Caco-2 (cell line): Measurements from ENCODE around the gene AGXT2. TPM values are rescaled to one million over a fixed set of nuclear protein-coding genes. Genes with fewer than 3 reads are reported as not detected.

Experiments used
- BruUV-seq: library from RNA; stranded (reverse); fragments of 400-500 nt; replicated peaks from 2 replicates; lab custom pipeline; 2021; lab: Mats Ljungman, UMichigan
- CTCF ChIA-PET: fragments of 300-600 bp; sonication (Branson Sonifier 250); formaldehyde crosslinking; loops from one replicate; lab custom pipeline; 2022; ENCODE audit warnings: antibody characterized with exemption; lab: Charles Lee
- POLR2A ChIA-PET: fragments of 300-600 bp; sonication (Branson Sonifier 250); formaldehyde crosslinking; loops from one replicate; lab custom pipeline; 2022; ENCODE audit warnings: antibody characterized with exemption; lab: Charles Lee
- DNase-seq, 2 experiments: peaks; one replicate each; pipeline versions ENCODE4 v3.0.0 to v3.0.0-alpha.2; 2020 to 2022
- H3K27me3 ChIP-seq: replicated peaks from 2 replicates; pipeline ENCODE4 v1.6.0; 2011; ENCODE audit warnings: low read length; ENCODE audit not compliant: control insufficient read depth, insufficient read depth
- H3K36me3 ChIP-seq: 2 replicates; pipeline ENCODE4 v1.5.1; 2011; ENCODE audit warnings: low read length; ENCODE audit not compliant: control insufficient read depth, insufficient read depth
- H3K4me1 ChIP-seq: fragments of 250-450 bp; sonication (Bioruptor Pico); 2 replicates; pipeline ENCODE4 v1.5.1; 2020; ENCODE audit warnings: mild to moderate bottlenecking
- H3K4me3 ChIP-seq: 2 replicates; pipeline ENCODE4 v1.5.1; 2011; ENCODE audit warnings: low read depth, mild to moderate bottlenecking, control low read depth, low read length
- H3K9me3 ChIP-seq: fragments of 250-450 bp; sonication (Bioruptor Pico); 2 replicates; pipeline ENCODE4 v1.5.1; 2020; ENCODE audit warnings: mild to moderate bottlenecking, moderate library complexity
- H3K27ac Mint-ChIP-seq: one replicate; pipeline ENCODE4 v1.8.0; 2022; ENCODE audit warnings: mixed read lengths; ENCODE audit not compliant: unreplicated experiment
- H3K27me3 Mint-ChIP-seq: one replicate; pipeline ENCODE4 v1.8.0; 2022; ENCODE audit warnings: mixed read lengths; ENCODE audit not compliant: insufficient read depth, unreplicated experiment
- H3K36me3 Mint-ChIP-seq: one replicate; pipeline ENCODE4 v1.8.0; 2022; ENCODE audit warnings: mild to moderate bottlenecking, mixed read lengths; ENCODE audit not compliant: insufficient read depth, unreplicated experiment
- H3K4me1 Mint-ChIP-seq: one replicate; pipeline ENCODE4 v1.8.0; 2022; ENCODE audit warnings: low read depth, mixed read lengths; ENCODE audit not compliant: unreplicated experiment
- H3K4me3 Mint-ChIP-seq: one replicate; pipeline ENCODE4 v1.8.0; 2022; ENCODE audit warnings: mild to moderate bottlenecking, moderate library complexity, mixed read lengths; ENCODE audit not compliant: unreplicated experiment
- H3K9me3 Mint-ChIP-seq: one replicate; pipeline ENCODE4 v1.8.0; 2022; ENCODE audit warnings: mixed read lengths; ENCODE audit not compliant: unreplicated experiment
- intact Hi-C: fragments of 100-400 bp; cut with micrococcal nuclease; formaldehyde crosslinking; loops from one replicate; pipeline ENCODE4 v1.10.0; 2022; ENCODE audit not compliant: unreplicated experiment
- total RNA-seq: library from RNA; stranded (reverse); gene quantifications from 2 replicates; pipeline ENCODE4 v1.2.3, GENCODE V29; 2022
- TF ChIP-seq, protein P1 (sequence below), 2 experiments: fragments of 200-600 bp in 1 of 2; IDR thresholded peaks; 1 replicate in 1 of 2; 2 replicates in 1 of 2; pipeline versions ENCODE4 v1.5.1 to v1.8.0; 2011 to 2022; ENCODE audit warnings: antibody characterized with exemption in 1 of 2, control low read depth in 1 of 2, inconsistent platforms in 1 of 2, low read depth in 1 of 2, low read length in 1 of 2, mild to moderate bottlenecking in 1 of 2, moderate library complexity in 1 of 2; ENCODE audit not compliant: insufficient read depth in 1 of 2, severe bottlenecking in 1 of 2, unreplicated experiment in 1 of 2

The AGXT2 gene
- total RNA-seq, 1 experiment from 2014 or later, result not detected

GRCh38 chr5:34959323-34959722, 88.4 kb downstream of the AGXT2 start:
- DNase-seq, result no peak
- no peaks in the 10 kb centered on the region for H3K27me3 Mint-ChIP-seq
- Histone ChIP-seq H3K27me3 (no peaks in the 10 kb centered on the region), H3K4me1 (0 out of 2 replicates have a peak, but pooled peaks cover 3% of the 10 kb centered on the region), H3K9me3 (no peaks in the 10 kb centered on the region), H3K4me3 (no peak overlapping the region), H3K36me3 (no peaks in the 10 kb centered on the region)
- POLR2A ChIA-PET, result no interaction called here
- peaks cover 27% of the 10 kb centered on the region for H3K36me3 Mint-ChIP-seq
- no peak overlapping the region for H3K27ac Mint-ChIP-seq
- no peaks in the 10 kb centered on the region for H3K9me3 Mint-ChIP-seq
- CTCF ChIA-PET, result interaction anchor here (0.7 kb wide), 1 partner anchor 44 kb away, joined by 3 read pairs; no protein-coding TSS in a partner anchor
- TF ChIP-seq, protein P1, sequence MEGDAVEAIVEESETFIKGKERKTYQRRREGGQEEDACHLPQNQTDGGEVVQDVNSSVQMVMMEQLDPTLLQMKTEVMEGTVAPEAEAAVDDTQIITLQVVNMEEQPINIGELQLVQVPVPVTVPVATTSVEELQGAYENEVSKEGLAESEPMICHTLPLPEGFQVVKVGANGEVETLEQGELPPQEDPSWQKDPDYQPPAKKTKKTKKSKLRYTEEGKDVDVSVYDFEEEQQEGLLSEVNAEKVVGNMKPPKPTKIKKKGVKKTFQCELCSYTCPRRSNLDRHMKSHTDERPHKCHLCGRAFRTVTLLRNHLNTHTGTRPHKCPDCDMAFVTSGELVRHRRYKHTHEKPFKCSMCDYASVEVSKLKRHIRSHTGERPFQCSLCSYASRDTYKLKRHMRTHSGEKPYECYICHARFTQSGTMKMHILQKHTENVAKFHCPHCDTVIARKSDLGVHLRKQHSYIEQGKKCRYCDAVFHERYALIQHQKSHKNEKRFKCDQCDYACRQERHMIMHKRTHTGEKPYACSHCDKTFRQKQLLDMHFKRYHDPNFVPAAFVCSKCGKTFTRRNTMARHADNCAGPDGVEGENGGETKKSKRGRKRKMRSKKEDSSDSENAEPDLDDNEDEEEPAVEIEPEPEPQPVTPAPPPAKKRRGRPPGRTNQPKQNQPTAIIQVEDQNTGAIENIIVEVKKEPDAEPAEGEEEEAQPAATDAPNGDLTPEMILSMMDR (IDR thresholded peaks at IDR 0.05; ENCODE audit: insufficient read depth in 1 of 2, low read depth in 1 of 2, low read length in 1 of 2, severe bottlenecking in 1 of 2, unreplicated experiment in 1 of 2), result no peak
- no peak overlapping the region for H3K4me3 Mint-ChIP-seq
- H3K4me1 Mint-ChIP-seq, result no peaks in the 10 kb centered on the region
- intact Hi-C loops, result no loop called here
- BruUV-seq, result no TSS peak

DNA sequence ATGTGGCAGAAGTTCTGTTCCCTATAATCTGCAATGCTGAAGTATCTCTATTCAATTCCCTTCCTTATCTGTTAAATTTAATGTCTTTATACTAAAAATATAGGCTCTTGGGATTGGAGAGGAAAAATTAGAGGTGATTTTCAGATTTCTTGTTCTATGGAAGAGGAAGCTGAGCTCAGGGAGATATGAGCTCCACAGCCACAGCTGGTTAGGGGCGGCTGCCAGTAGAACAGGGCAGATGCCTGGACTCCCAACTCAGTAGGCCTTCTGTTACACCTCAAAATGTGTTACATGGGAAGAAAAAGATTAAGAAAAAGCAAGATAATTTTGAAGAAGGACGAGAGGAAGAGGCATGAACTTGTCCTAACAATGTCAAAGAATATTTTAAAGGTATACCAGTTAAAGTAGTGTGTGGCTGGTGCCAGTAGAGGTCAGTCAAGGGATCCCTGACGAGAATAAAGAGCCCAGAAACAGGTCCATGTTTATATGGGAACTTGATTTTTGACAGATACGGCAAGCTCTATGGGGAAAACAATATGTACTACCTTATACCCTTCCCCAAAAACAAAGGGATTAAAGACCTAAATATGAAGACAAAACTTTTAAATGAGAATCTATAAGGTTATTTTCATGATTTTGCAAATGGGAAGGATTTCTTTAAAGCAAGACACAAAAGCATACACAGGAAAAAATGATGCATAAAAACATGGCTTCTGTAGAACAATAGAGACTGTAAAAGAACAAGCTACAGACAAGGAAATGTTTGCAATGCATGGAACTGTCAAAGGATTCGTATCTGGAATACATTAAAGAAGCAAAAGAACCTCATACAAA, 89.7 kb downstream of the AGXT2 start:
- Mint-ChIP-seq H3K36me3 (peaks cover 29% of the 10 kb centered on the region), H3K27ac (no peak overlapping the region), H3K4me3 (no peak overlapping the region), H3K27me3 (no peaks in the 10 kb centered on the region), H3K4me1 (no peaks in the 10 kb centered on the region), H3K9me3 (no peaks in the 10 kb centered on the region)
- CTCF ChIA-PET, result interaction anchor here (0.5 to 3.0 kb wide), 4 partner anchors 45 to 1023 kb away, joined by 3 to 38 read pairs (median 6); no protein-coding TSS in a partner anchor
- POLR2A ChIA-PET, result no interaction called here
- H3K36me3 ChIP-seq, result no peaks in the 10 kb centered on the region
- no peaks in the 10 kb centered on the region for H3K9me3 ChIP-seq
- intact Hi-C loops, result loop anchor here (1.0 kb wide), 1 partner anchor 45 kb away; no protein-coding TSS in a partner anchor
- peak in 1 of 2 experiments; percentile 45 for DNase-seq
- TF ChIP-seq, protein P1 (IDR thresholded peaks at IDR 0.05; ENCODE audit: insufficient read depth in 1 of 2, low read depth in 1 of 2, low read length in 1 of 2, severe bottlenecking in 1 of 2, unreplicated experiment in 1 of 2), result peak; percentile 66 to 77
- no TSS peak for BruUV-seq
- no peak overlapping the region for H3K4me3 ChIP-seq
- 0 out of 2 replicates have a peak, but pooled peaks cover 2% of the 10 kb centered on the region for H3K4me1 ChIP-seq
- no peaks in the 10 kb centered on the region for H3K27me3 ChIP-seq

DNA sequence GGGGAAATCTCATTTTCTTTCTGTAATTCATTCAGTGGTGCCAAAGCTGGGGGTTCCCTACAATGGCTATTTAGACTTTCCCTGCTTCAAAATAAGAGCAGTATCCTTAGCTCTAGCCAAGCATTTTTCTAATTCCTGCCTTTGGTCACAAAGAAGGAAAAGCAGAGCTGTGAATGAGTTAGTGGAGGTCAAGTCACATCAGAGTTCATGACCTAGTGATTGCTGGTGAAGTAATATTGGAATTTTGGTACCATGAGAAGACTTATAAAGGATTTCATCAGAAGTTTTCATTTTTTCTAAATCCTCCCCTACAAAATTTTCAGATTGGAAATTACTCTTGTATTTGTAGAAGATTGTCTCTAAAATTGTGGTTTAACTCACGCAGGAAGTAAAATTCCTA, 90.4 kb downstream of the AGXT2 start:
- no peaks in the 10 kb centered on the region for H3K4me1 ChIP-seq
- no peaks in the 10 kb centered on the region for H3K9me3 ChIP-seq
- Mint-ChIP-seq H3K27ac (no peak overlapping the region), H3K27me3 (no peaks in the 10 kb centered on the region), H3K4me1 (no peaks in the 10 kb centered on the region), H3K4me3 (no peak overlapping the region), H3K36me3 (peaks cover 31% of the 10 kb centered on the region), H3K9me3 (no peaks in the 10 kb centered on the region)
- TF ChIP-seq, protein P1 (IDR thresholded peaks at IDR 0.05; ENCODE audit: insufficient read depth in 1 of 2, low read depth in 1 of 2, low read length in 1 of 2, severe bottlenecking in 1 of 2, unreplicated experiment in 1 of 2), result no peak
- no peaks in the 10 kb centered on the region for H3K27me3 ChIP-seq
- no peaks in the 10 kb centered on the region for H3K36me3 ChIP-seq
- intact Hi-C loops, result no loop called here
- no peak for DNase-seq
- no TSS peak for BruUV-seq
- ChIA-PET CTCF (interaction anchor here (0.6 to 3.0 kb wide), 2 partner anchors 46 to 57 kb away, joined by 3 to 38 read pairs; no protein-coding TSS in a partner anchor), POLR2A (no interaction called here)
- H3K4me3 ChIP-seq, result no peak overlapping the region

Other genes starting within 250 kb of the AGXT2 start
- 0.09 and 0.72 TPM in 2 replicates for gene TTC23L, start 208.8 kb downstream of the AGXT2 start, total RNA-seq
- gene RAD1, start 132.4 kb downstream of the AGXT2 start, total RNA-seq, result 29.1 and 34.4 TPM in 2 replicates
- 56.5 and 61.1 TPM in 2 replicates for gene BRIX1, start 132.2 kb downstream of the AGXT2 start, total RNA-seq
- 62.3 and 66.0 TPM in 2 replicates for gene DNAJC21, start 118.4 kb downstream of the AGXT2 start, total RNA-seq
- 1.6 and 2.3 TPM in 2 replicates for gene PRLR, start 182.5 kb upstream of the AGXT2 start, total RNA-seq